Measurements from ENCODE around the gene C22orf31. TPM values are rescaled to one million over a fixed set of nuclear protein-coding genes. Genes with fewer than 3 reads are reported as not detected.

C22orf31 gene
- total RNA-seq, 2 experiments from 2014 or later = not detected

- intact Hi-C loops (cut with micrococcal nuclease) = no loop called here
- CTCF ChIA-PET = interaction anchor here (3.3 kb wide), 1 partner anchor 150 kb away, joined by 10 read pairs; no protein-coding TSS in a partner anchor
- no peaks in the 10 kb centered on the region for H3K4me1 Mint-ChIP-seq (ENCODE audit: low read depth)
Measured at GRCh38 chr22:29095459-29095858, 33.8 kb upstream of the C22orf31 start.

GRCh38 chr22:29093501-29094300 is 32.1 kb upstream of the C22orf31 start:
- intact Hi-C loops (cut with micrococcal nuclease) = no loop called here
- ATAC-seq (no peak), DNase-seq (no peak)
- TF ChIP-seq CTCF (IDR thresholded peaks at IDR 0.05) = no peak
- Mint-ChIP-seq H3K4me3 (no peak overlapping the region), H3K36me3 (ENCODE audit: low read depth) (no peaks in the 10 kb centered on the region), H3K27me3 (peaks cover 11% of the 10 kb centered on the region), H3K4me1 (ENCODE audit: low read depth) (no peaks in the 10 kb centered on the region), H3K27ac (no peak overlapping the region), H3K9me3 (no peaks in the 10 kb centered on the region)
- ChIA-PET CTCF (no interaction called here), POLR2A (no interaction called here)

More at GRCh38 chr22:29095459-29095858, 33.8 kb upstream of the C22orf31 start:
- DNase-seq (no peak), ATAC-seq (no peak)
- no peak overlapping the region for H3K4me3 Mint-ChIP-seq
- H3K27me3 Mint-ChIP-seq = peaks cover 7% of the 10 kb centered on the region
- TF ChIP-seq CTCF (IDR thresholded peaks at IDR 0.05) = no peak
- no peaks in the 10 kb centered on the region for H3K9me3 Mint-ChIP-seq
- no peaks in the 10 kb centered on the region for H3K36me3 Mint-ChIP-seq (ENCODE audit: low read depth)
- POLR2A ChIA-PET = no interaction called here
- H3K27ac Mint-ChIP-seq = no peak overlapping the region

GRCh38 chr22:29093030-29093429 is 31.4 kb upstream of the C22orf31 start:
- no peak overlapping the region for H3K27ac Mint-ChIP-seq
- intact Hi-C loops (cut with micrococcal nuclease) = no loop called here
- ATAC-seq (no peak), DNase-seq (no peak)
- H3K4me3 Mint-ChIP-seq = no peak overlapping the region
- no peaks in the 10 kb centered on the region for H3K4me1 Mint-ChIP-seq (ENCODE audit: low read depth)
- no peaks in the 10 kb centered on the region for H3K36me3 Mint-ChIP-seq (ENCODE audit: low read depth)
- no peak for TF ChIP-seq CTCF (IDR thresholded peaks at IDR 0.05)
- peaks cover 12% of the 10 kb centered on the region for H3K27me3 Mint-ChIP-seq
- ChIA-PET POLR2A (no interaction called here), CTCF (no interaction called here)
- no peaks in the 10 kb centered on the region for H3K9me3 Mint-ChIP-seq

GRCh38 chr22:29092243-29092642 is 30.6 kb upstream of the C22orf31 start:
- POLR2A ChIA-PET = no interaction called here
- H3K4me1 Mint-ChIP-seq (ENCODE audit: low read depth) = no peaks in the 10 kb centered on the region

More at GRCh38 chr22:29092243-29092642, 30.6 kb upstream of the C22orf31 start:
- no peak for TF ChIP-seq CTCF (IDR thresholded peaks at IDR 0.05)
- ATAC-seq (no peak), DNase-seq (no peak)
- peaks cover 13% of the 10 kb centered on the region for H3K27me3 Mint-ChIP-seq
- no peak overlapping the region for H3K27ac Mint-ChIP-seq
- no peak overlapping the region for H3K4me3 Mint-ChIP-seq
- H3K9me3 Mint-ChIP-seq = no peaks in the 10 kb centered on the region
- CTCF ChIA-PET = no interaction called here
- no peaks in the 10 kb centered on the region for H3K36me3 Mint-ChIP-seq (ENCODE audit: low read depth)
- intact Hi-C loops (cut with micrococcal nuclease) = no loop called here

Data from activated CD8-positive, alpha-beta T cell treated with anti-CD3 and anti-CD28 coated beads for 36 hours (primary cell).